Measurements from ENCODE around the gene SH3YL1. TPM values are rescaled to one million over a fixed set of nuclear protein-coding genes. Genes with fewer than 3 reads are reported as not detected.
A peak's percentile ranks its signal among the peaks of the same experiment; 100 is the strongest.

Gene SH3YL1
- total and polyA plus RNA-seq, 2 of the 4 experiments (the other 2 are of a cell fraction), result 18.1 to 21.2 TPM

DNA sequence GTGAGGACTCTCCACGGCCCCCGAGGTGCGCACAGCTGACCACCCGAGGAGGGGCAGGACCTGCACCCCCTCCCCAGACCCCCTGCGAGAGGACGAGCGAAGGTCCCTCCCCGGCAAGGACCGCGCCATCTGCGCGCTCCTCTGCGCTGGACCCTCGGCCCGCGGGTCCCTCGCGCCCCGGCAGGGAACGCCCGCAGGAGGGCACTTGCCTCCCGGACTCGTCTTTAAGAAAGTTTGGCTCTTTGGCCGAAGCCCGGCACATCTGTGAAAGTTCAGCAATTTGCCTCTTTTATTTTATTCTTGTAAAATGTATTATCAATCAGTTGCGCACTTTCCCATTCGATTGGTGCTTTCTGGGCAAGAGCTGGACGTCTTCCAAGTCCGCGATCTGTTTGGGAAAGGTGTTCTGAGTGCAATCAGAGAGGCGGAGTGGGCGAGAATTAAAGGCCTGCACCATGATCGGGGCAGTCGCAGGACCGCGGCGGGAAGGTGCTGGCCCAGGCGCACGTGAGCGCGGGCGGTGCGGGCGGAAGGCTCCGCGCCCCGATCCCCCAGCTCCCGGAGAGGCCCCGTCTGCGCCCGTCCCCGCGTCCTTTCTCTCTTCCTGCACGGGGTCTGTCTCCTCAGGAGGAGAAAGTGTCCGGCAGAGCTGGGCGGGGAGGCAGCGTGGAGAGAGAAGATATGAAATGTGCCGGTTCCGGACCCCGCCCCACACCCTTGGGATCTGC lies 25.7 kb upstream of the SH3YL1 start:
- H2BK120ac ChIP-seq (ENCODE audit: low read depth, low read length), result no peak overlapping the region

More for the DNA sequence above, 25.7 kb upstream of the SH3YL1 start:
- H4K5ac ChIP-seq (ENCODE audit: low read depth, low read length), result no peak overlapping the region
- H3K9me3 ChIP-seq (ENCODE audit: control insufficient read depth, insufficient read depth, low read length), result no peaks in the 10 kb centered on the region
- H3K27ac ChIP-seq (ENCODE audit: insufficient read depth, low read length), result no peak overlapping the region
- ATAC-seq (ENCODE audit: low read depth), result peak; percentile 41
- ChIA-PET CTCF (interaction anchor here (1.0 to 2.4 kb wide), 4 partner anchors 43 to 273 kb away, joined by 3 to 9 read pairs (median 4); no protein-coding TSS in a partner anchor), POLR2A (ENCODE audit: unreplicated experiment) (no interaction called here)
- no peak overlapping the region for H3K4ac ChIP-seq (ENCODE audit: low read depth, low read length)
- no peak overlapping the region for H2AK9ac ChIP-seq (replicated peaks; ENCODE audit: low read depth, low read length, poor library complexity)
- intact Hi-C loops (cut with micrococcal nuclease), result loop anchor here (1.0 to 5.0 kb wide), 4 partner anchors 25 to 1258 kb away; partner anchors contain the start of genes ACP1 and SH3YL1
- H3K23ac ChIP-seq (ENCODE audit: low read depth, low read length), result no peak overlapping the region
- peak; percentile 74 for TF ChIP-seq BHLHE40 (IDR thresholded peaks at IDR 0.05; ENCODE audit: low read depth, low read length)
- TF ChIP-seq, protein P1, sequence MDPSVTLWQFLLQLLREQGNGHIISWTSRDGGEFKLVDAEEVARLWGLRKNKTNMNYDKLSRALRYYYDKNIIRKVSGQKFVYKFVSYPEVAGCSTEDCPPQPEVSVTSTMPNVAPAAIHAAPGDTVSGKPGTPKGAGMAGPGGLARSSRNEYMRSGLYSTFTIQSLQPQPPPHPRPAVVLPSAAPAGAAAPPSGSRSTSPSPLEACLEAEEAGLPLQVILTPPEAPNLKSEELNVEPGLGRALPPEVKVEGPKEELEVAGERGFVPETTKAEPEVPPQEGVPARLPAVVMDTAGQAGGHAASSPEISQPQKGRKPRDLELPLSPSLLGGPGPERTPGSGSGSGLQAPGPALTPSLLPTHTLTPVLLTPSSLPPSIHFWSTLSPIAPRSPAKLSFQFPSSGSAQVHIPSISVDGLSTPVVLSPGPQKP (IDR thresholded peaks at IDR 0.05; ENCODE audit: borderline replicate concordance, low read depth, low read length), result no peak
- BruUV-seq (replicated peaks), result no TSS peak
- in situ Hi-C loops (cut with MboI; ENCODE audit: low sequenced_read_pairs), result no loop called here
- no peaks in the 10 kb centered on the region for H3K79me1 ChIP-seq (ENCODE audit: low read depth in 1 of 2, low read length in 2 of 2)
- no peak overlapping the region for H2BK5ac ChIP-seq (ENCODE audit: low read depth, low read length, poor library complexity, severe bottlenecking)
- peak overlapping the region; percentile 50 for H3K4me3 ChIP-seq (ENCODE audit: insufficient read depth, low read depth, low read length)
- H3K14ac ChIP-seq (replicated peaks; ENCODE audit: low read depth, low read length), result no peak overlapping the region
- peaks cover 11% of the 10 kb centered on the region for H3K4me1 ChIP-seq (ENCODE audit: control insufficient read depth, insufficient read depth, low read length)
- H2BK20ac ChIP-seq (ENCODE audit: low read depth, low read length), result no peak overlapping the region
- DNase-seq, result peak; percentile 11
- no peak overlapping the region for H2AK5ac ChIP-seq (ENCODE audit: low read depth, low read length)
- H4K91ac ChIP-seq (ENCODE audit: insufficient read depth, low read depth, low read length), result no peak overlapping the region
- H3K56ac ChIP-seq (ENCODE audit: extremely low read depth, insufficient read depth, low read length), result no peak overlapping the region
- H3K4me2 ChIP-seq (ENCODE audit: low read depth, low read length), result peak overlapping the region; percentile 88
- no peaks in the 10 kb centered on the region for H3K36me3 ChIP-seq (ENCODE audit: control insufficient read depth, insufficient read depth, low read length)
- H2BK15ac ChIP-seq (ENCODE audit: low read depth, low read length), result no peak overlapping the region
- H3K27me3 ChIP-seq (ENCODE audit: control insufficient read depth, insufficient read depth, low read length), result peaks cover 24% of the 10 kb centered on the region
- 0% methylated on average over 10 of the region's 60 CpGs; no CpG with 5 or more reads in 1 of the 2 experiments for WGBS, 2 experiments (ENCODE audit: extremely low coverage in 2 of 2, insufficient read length in 1 of 2)
- dilution Hi-C loops (cut with HindIII; ENCODE audit: low sequenced_read_pairs, unreplicated experiment), result no loop called here
- H3K9me1 ChIP-seq (ENCODE audit: insufficient read depth, low read length), result 0 out of 2 replicates have a peak, but pooled peaks cover 3% of the 10 kb centered on the region
- H2AFZ ChIP-seq (replicated peaks; ENCODE audit: low read length, poor library complexity), result peak overlapping the region; percentile 89
- no peak overlapping the region for H4K8ac ChIP-seq (ENCODE audit: low read depth in 2 of 2, low read length in 2 of 2)
- no peak overlapping the region for H3K9ac ChIP-seq (ENCODE audit: low read depth, low read length)
- no peak overlapping the region for H3K18ac ChIP-seq (ENCODE audit: low read depth, low read length)
- no peaks in the 10 kb centered on the region for H4K20me1 ChIP-seq (ENCODE audit: insufficient read depth, low read length)

Measured in IMR-90 (cell line).